AG10803 (cell line): ENCODE results near the gene IFNA14.
A peak's percentile ranks its signal among the peaks of the same experiment; 100 is the strongest.

Experiments
- DNase-seq: peaks from one replicate; pipeline ENCODE4 v3.0.0; 2010; ENCODE audit warnings: low read depth
- H3K4me3 ChIP-seq: 2 replicates; pipeline ENCODE4 v1.5.1; 2011; ENCODE audit warnings: mild to moderate bottlenecking, low read length, control low read depth
- TF ChIP-seq, protein P1 (sequence below): conservative IDR thresholded peaks from 2 replicates; pipeline ENCODE4 v1.5.1; 2011; ENCODE audit warnings: mild to moderate bottlenecking, low read length, control low read depth, inconsistent platforms

IFNA14 gene

DNA sequence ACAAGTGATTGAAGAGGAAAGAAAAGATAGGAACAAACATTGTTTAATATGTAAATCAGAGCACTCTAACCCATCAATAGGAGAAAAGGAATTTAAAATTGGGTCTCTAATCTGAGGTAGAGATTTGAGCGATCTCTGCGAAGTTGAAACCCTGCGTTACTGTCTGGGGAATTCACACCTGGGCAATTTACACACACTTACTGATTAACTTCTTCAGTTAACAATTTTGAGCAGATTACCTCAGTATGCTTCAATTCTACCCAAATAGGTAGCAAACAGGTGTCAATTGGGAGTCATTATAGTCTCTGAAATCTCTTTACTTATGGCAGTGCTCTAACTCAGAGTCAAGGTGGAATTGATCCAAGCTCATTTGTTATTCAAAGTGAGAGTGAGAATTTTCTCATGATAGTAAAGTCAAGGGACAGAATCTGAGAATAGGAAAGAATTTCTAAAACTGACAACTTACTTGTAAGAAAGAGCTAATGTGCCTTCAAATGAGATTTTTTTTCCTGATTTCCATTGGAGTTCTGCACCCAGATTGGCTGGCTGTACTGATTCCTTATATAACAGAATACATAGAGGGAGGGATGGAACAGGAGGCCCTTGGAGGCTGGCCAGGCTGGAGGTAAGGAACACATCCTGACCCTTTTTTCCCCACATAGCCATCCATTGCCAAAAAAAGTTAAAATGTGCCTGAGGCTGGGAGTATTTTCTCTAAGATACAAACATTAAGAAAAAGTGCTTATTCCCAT is 27.1 kb upstream of the IFNA14 start:
- TF ChIP-seq, protein P1, sequence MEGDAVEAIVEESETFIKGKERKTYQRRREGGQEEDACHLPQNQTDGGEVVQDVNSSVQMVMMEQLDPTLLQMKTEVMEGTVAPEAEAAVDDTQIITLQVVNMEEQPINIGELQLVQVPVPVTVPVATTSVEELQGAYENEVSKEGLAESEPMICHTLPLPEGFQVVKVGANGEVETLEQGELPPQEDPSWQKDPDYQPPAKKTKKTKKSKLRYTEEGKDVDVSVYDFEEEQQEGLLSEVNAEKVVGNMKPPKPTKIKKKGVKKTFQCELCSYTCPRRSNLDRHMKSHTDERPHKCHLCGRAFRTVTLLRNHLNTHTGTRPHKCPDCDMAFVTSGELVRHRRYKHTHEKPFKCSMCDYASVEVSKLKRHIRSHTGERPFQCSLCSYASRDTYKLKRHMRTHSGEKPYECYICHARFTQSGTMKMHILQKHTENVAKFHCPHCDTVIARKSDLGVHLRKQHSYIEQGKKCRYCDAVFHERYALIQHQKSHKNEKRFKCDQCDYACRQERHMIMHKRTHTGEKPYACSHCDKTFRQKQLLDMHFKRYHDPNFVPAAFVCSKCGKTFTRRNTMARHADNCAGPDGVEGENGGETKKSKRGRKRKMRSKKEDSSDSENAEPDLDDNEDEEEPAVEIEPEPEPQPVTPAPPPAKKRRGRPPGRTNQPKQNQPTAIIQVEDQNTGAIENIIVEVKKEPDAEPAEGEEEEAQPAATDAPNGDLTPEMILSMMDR: no peak
- DNase-seq: no peak
- H3K4me3 ChIP-seq: no peak overlapping the region

DNA sequence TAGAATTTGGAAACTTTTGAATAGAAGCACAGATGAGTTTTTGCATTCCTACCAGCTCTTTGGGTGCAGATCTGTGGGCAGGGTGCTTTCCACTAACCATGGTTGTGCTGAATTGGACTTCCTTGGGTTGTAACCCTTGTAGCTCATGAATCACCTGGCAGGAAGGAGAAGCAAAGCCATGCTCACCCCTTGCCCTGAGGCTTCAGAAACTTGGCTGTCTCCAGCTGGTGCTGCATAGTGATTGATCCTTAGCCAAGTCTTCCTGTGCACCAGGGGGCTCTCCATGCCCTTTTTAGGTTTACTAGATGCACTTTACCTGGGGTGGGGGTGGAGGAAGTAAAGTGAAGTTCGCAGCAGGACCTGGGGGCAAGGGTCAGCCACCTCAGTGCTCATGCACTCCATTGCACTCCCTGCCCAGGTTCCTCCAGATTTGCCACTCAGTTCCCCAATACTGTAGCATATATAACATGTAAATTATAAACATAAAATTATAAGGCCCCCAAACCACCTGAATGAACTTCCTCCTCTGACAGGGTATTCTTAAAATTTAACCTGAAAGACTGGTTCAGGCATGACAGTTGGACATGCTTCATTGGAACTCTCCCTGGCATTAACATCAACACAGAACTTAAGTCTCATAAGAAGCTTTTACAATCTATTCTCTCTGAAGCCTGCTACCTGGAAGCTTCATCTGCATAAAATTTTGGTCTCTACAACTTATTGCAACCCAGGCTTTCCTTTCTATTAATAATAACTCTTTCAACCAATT is 25.8 kb upstream of the IFNA14 start:
- H3K4me3 ChIP-seq: no peak overlapping the region
- TF ChIP-seq, protein P1: no peak
- no peak for DNase-seq

DNA sequence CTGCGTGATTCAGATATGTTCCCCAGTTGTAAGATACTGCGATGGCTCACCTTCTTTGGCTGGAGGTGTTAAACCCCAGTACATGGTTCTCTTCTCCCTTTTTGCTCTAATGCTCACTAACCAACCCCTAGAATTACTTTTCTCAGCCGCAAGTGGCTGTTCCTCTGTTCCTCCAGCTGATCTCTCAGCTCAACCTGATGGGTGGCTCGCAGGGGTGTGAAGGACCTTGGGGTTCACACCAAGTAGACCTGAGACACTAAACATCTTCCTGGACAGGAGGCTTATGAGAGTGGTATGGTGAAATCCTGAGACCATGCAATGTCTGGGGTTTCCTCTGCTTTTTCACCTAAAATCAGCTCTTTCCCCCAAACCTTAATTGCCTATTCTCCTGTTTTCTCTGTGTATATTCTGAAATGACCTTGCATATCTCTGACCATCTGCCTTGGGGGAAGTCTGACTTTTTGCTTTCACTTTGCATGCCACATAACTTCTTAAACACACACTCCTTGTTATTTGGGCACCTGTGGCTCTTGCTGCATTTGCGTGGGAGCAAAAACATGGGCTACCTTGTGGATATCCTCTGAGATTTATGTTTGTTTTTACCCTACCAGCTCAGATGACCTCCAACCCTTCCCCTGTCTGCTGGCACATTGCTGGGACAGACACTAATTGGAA is 15.9 kb upstream of the IFNA14 start:
- no peak for DNase-seq
- TF ChIP-seq, protein P1: no peak

DNA sequence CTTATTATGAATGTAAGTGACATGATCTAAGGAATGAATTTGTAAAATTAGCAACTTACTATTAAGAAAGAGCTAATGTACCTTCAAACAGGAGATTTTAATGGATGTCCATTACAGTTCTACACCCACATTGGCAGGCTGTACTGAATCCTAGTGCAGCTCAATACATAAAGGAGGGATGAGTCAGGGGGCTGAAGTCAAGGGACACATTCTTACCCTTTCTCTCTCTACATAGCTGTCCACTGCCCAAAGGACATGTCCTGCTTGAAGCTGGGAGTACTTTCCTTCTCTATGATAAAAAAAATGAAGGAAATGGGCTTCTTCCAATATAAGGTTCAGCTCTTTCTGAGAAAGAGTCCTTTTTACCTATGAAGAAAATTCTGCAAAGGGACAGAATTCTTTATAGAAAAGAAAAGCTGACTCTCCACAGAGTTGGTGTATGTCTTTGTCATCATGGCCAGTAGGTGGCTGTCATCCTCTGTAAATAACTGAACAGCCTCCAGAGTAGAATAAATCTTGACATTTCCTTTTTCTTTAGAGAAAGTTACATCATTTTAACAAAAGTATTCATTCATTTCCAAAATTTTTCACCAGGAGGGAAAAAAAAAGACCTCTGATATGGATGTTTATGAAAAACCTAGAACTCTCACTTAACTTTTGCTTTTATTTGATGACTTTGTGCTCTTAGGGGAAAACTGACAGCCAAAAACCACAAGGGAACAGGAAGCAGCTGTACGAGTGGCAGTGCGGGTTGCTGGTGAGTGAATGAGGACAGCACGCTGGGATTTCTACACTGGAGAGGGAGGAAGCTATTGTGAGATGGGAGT is 13.1 kb upstream of the IFNA14 start:
- H3K4me3 ChIP-seq: no peak overlapping the region; the same call in 1 of the 2 replicates
- TF ChIP-seq, protein P1: peak; percentile 54
- peak; percentile 25 for DNase-seq

More for the DNA sequence above, 15.9 kb upstream of the IFNA14 start:
- H3K4me3 ChIP-seq: no peak overlapping the region

DNA sequence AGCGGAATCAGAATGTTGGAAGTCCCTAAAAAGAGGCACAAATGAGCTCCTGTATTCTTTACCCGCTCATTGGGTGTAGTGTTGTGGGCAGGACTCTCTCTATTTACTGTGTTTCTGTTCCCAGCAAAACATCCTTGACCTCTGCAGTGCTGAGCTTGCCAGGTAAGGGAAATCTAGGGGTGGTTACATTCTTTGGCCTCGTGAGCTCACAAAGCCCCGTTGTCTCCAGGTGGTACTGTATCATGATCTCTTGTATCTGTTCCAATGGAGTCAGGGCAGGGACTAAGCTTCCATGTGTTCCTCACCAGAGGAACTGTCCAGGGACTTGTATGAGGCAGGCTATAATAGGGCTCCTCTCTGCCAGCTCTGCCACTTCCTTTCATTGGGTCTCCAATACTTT is 11.8 kb upstream of the IFNA14 start:
- H3K4me3 ChIP-seq: no peak overlapping the region
- TF ChIP-seq, protein P1: no peak
- no peak for DNase-seq

- no peak overlapping the region for H3K4me3 ChIP-seq
- TF ChIP-seq, protein P1: no peak
- DNase-seq: no peak
Measured at GRCh38 chr9:21251190-21251589, 11.4 kb upstream of the IFNA14 start.
